Inferior parietal cortex (tissue), 1 donor: ENCODE data around the gene CAPN14.

Source experiments
- DNase-seq: peaks from one replicate; pipeline ENCODE4 v3.0.0-alpha.2; 2016; ENCODE audit errors: extremely low spot score

CAPN14 gene

GRCh38 chr2:31217465-31218200 is at the start of gene CAPN14:
CAPN14 (minus strand) TSS chr2:31217515; CDS start chr2:31205447, 12,068 bp downstream.
- no peak for DNase-seq

GRCh38 chr2:31266804-31267203 is 49.5 kb upstream of the CAPN14 start:
- no peak for DNase-seq

GRCh38 chr2:31265234-31265633 is 47.9 kb upstream of the CAPN14 start:
- no peak for DNase-seq

- no peak for DNase-seq
Measured at GRCh38 chr2:31263636-31264190, 46.4 kb upstream of the CAPN14 start.

GRCh38 chr2:31260870-31261269 is 43.6 kb upstream of the CAPN14 start:
- no peak for DNase-seq

- DNase-seq, result no peak
Measured at GRCh38 chr2:31259075-31259474, 41.8 kb upstream of the CAPN14 start.

- no peak for DNase-seq
Measured at GRCh38 chr2:31258351-31258750, 41.0 kb upstream of the CAPN14 start.

GRCh38 chr2:31256611-31257382 is 39.5 kb upstream of the CAPN14 start:
- no peak for DNase-seq

- DNase-seq, result no peak
Measured at GRCh38 chr2:31255911-31256571, 38.7 kb upstream of the CAPN14 start.

- DNase-seq, result no peak
Measured at GRCh38 chr2:31254237-31255203, 37.2 kb upstream of the CAPN14 start.

GRCh38 chr2:31253356-31254131 is 36.2 kb upstream of the CAPN14 start:
- DNase-seq, result no peak

GRCh38 chr2:31251851-31252250 is 34.5 kb upstream of the CAPN14 start:
- DNase-seq, result no peak

GRCh38 chr2:31251018-31251417 is 33.7 kb upstream of the CAPN14 start:
- DNase-seq, result no peak

GRCh38 chr2:31249009-31249690 is 31.8 kb upstream of the CAPN14 start:
- no peak for DNase-seq

GRCh38 chr2:31248139-31248538 is 30.8 kb upstream of the CAPN14 start:
- no peak for DNase-seq

GRCh38 chr2:31247711-31248110 is 30.4 kb upstream of the CAPN14 start:
- DNase-seq, result no peak

GRCh38 chr2:31246184-31246852 is 29.0 kb upstream of the CAPN14 start:
- no peak for DNase-seq

GRCh38 chr2:31244101-31244500 is 26.8 kb upstream of the CAPN14 start:
- no peak for DNase-seq

- no peak for DNase-seq
Measured at GRCh38 chr2:31243053-31243452, 25.7 kb upstream of the CAPN14 start.
